ENCODE data around the gene CNGB1. TPM values are rescaled to one million over a fixed set of nuclear protein-coding genes. Genes with fewer than 3 reads are reported as not detected.
A peak's percentile ranks its signal among the peaks of the same experiment; 100 is the strongest.
"Not testable (repeated sequence)": the region's sequence is repeated elsewhere in the genome, so short reads cannot be mapped to it uniquely, and the experiment has no call there.

The CNGB1 gene
- total RNA-seq, 1 donor = not detected

DNA sequence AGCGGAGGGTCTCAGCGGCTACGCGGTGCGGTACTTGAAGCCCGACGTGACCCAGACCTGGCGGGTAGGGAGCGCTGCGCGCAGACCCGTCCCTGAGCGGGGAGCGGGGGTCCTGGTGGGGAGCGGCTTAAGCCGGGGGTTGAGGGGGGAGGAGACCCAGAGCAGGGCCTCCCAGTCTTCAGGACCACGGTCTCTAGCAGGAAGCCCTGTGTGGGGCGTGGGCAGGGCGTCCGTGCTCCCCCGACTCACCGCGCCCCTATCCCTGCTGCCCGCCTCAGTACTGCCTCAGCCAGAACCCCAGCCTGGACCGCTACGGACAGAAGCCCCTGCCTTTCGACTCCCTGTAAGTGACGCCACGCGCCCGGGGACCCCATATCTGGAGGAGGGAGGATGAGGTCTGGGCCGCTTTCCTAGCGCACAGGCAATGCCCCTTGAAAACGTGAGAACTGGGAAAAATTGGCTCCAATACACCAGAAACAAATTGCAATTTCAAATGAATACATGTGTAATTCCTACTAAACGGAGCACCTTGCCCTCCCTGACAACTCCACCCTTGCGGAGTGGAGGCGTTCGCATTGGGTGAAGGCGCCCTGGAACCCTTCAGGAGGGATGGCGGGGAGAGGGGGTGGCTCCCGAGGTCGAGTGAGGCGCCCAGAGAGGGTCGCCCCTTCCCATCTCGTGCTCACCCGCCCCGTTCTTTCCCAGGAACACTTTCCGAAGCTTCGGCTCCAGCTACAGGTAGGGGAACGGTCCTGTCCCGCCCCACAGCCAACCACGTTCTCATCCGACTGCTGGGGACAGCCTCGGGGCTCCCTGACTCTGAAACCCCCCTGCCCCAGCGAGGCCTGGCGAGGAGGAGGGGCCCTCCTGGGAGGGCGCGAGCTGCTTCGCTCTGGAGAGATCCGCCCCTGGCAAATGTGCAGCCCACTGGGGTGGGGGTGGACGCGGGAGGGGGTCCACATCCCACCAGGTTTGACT lies 14.6 kb upstream of the CNGB1 start:
- TF ChIP-seq, protein P1, sequence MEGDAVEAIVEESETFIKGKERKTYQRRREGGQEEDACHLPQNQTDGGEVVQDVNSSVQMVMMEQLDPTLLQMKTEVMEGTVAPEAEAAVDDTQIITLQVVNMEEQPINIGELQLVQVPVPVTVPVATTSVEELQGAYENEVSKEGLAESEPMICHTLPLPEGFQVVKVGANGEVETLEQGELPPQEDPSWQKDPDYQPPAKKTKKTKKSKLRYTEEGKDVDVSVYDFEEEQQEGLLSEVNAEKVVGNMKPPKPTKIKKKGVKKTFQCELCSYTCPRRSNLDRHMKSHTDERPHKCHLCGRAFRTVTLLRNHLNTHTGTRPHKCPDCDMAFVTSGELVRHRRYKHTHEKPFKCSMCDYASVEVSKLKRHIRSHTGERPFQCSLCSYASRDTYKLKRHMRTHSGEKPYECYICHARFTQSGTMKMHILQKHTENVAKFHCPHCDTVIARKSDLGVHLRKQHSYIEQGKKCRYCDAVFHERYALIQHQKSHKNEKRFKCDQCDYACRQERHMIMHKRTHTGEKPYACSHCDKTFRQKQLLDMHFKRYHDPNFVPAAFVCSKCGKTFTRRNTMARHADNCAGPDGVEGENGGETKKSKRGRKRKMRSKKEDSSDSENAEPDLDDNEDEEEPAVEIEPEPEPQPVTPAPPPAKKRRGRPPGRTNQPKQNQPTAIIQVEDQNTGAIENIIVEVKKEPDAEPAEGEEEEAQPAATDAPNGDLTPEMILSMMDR (IDR thresholded peaks at IDR 0.05; ENCODE audit: insufficient read depth, low read depth, low read length) = no peak

DNA sequence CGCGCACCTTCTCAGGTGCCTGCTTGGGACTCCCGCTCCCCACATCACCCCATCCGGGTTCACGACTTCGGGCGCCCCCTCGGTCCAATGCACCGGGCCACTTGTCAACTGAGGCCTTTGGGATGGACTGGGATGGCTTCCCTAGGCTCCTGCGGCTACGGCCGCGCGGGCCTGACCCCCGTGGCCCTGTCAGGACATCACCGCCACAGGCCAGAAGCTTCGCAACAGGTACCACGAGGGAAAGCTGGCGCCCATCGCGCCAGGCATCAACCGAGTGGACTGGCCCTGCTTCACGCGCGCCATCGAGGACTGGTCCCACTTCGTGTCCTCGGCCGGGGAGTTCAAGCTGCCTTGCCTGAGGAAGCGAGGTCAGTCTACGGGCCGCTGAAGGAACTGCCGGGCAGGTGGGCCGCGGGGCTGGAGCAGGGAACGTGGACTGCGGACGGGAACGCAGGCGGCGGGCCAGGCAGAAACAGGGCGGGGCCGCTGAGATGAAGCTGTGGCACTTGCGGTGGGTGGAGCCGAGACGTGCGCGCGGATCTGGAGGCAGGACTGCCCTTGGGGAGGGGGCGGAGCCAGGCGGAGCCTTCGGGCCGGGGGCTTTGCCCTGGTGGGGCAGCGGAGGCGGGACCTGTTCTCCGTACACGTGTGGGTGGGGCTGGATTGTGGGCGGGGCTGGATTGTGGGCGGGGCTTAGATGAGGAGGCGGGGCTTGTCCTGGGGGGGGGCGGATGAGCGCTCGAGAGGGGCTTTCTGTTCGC lies 13.7 kb upstream of the CNGB1 start:
- DNase-seq (ENCODE audit: low read depth) = peak; percentile 91
- H3K4me3 ChIP-seq (ENCODE audit: low read depth, low read length) = peak overlapping the region; percentile 81
- TF ChIP-seq, protein P1 (IDR thresholded peaks at IDR 0.05; ENCODE audit: insufficient read depth, low read depth, low read length) = no peak

More for the DNA sequence above, 14.6 kb upstream of the CNGB1 start:
- H3K4me3 ChIP-seq (ENCODE audit: low read depth, low read length) = peak overlapping the region; percentile 81
- DNase-seq (ENCODE audit: low read depth) = no peak

DNA sequence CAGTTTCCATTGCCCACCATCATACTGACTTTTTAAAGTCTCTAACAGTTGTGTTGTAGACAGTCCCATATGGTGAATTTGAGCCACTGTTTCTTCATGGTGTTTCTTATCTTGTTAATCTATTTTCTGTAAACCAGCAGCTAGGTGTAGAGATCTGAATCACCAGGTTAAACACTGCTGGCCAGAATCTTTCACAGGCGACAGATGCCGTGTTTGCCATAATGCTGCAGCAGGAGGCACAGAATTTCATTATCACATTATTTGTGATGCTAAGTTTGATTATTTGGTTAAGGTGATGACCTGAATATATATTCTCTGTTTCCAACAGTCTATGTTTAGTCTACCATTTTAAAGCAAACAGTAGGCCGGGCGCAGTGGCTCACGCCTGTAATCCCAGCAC lies 11.5 kb upstream of the CNGB1 start:
- H3K4me3 ChIP-seq (ENCODE audit: low read depth, low read length) = no peak overlapping the region
- TF ChIP-seq, protein P1 (IDR thresholded peaks at IDR 0.05; ENCODE audit: insufficient read depth, low read depth, low read length) = no peak
- no peak for DNase-seq (ENCODE audit: low read depth)

DNA sequence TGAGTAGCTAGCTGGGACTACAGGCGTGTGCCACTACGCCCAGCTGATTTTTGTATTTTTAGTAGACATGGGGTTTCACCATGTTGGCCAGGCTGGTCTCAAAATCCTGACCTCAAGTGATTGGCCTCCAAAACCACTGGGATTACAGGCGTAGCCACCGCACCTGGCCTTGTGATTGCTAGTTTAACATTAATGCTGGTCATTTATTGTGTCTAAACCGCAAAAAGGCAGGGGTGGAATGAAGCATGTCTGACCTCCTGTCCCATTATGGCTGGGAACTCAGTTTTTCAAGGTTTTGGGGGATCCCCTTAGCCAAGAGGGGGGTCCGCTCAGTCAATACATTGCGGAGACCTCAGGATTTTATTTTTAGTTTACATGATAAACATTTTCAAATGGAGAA lies 10.7 kb upstream of the CNGB1 start:
- TF ChIP-seq, protein P1 (IDR thresholded peaks at IDR 0.05; ENCODE audit: insufficient read depth, low read depth, low read length) = no peak
- no peak overlapping the region for H3K4me3 ChIP-seq (ENCODE audit: low read depth, low read length)
- no peak for DNase-seq (ENCODE audit: low read depth)

DNA sequence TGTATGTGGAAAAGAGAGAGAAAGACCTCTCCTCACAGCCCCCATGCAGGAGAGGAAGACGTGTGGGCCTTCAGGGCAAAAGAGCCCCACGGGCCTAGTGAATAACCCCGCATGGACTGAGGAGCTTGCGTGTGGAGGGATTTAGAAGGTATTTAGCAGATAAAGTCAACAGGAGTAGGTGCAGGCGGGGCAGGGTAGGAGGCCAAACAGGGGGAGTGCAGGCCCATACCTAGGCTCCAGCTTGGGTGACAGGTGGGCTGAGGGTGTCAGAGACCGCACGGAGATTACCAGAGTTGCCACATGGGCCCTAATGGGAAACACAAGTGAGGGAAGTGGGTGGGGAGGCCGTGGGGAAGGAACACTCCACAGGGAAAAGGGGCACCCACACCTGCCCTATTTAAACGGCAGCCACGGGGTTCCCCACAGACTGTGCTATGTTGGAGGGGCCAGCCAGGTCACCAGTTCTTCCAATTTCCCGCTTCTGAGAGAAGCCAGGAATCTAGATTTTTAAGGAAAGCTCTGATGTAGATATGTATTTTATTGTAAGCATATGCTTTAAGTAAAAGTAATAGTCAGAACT lies 8.2 kb upstream of the CNGB1 start:
- TF ChIP-seq, protein P1 (IDR thresholded peaks at IDR 0.05; ENCODE audit: insufficient read depth, low read depth, low read length) = no peak
- no peak for DNase-seq (ENCODE audit: low read depth)
- no peak overlapping the region for H3K4me3 ChIP-seq (ENCODE audit: low read depth, low read length)

DNA sequence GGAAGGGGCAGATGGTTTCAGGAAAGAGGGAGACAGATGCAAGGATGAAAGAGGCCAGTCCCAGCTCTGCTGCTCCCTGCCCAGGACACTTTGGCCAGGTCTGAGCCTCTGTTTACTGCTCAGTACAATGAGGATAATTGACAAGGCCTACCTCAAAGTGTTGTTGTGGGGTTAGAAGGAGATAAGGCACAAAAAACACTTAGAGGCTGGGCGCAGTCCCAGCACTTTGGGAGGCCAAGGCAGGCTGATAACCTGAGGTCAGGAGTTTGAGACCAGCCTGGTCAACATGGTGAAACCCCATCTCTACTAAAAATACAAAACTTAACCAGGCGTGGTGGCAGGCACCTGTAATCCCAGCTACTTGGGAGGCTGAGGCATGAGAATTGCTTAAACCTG lies 7.1 kb upstream of the CNGB1 start:
- H3K4me3 ChIP-seq (ENCODE audit: low read depth, low read length); DNase-seq (ENCODE audit: low read depth): not testable (repeated sequence)
